ENCODE data around the gene WDR48. TPM values are rescaled to one million over a fixed set of nuclear protein-coding genes. Genes with fewer than 3 reads are reported as not detected.

The WDR48 gene
- total RNA-seq, 4 donors from 2014 or later = 21.6 to 41.1 (median 28.5) TPM

DNA sequence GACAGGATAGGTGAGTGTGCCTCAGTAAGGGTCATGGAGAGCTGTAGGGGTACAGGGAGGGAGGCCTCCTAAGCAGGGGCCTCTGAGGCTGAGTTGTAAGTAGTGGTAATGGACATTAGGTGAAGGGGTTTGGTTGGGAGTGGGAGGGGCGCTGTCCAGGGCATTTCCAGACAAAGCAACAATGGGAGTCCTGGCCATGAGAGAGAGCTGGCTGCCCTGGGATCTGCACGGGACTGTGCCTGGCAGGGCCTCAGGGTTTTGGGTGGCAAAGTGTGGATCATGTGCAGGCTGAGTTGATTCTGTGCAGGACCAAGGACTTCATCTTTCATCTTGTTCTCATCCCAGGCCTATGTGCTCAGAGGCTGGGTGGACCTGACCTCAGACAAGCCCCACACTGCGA is 60.3 kb downstream of the WDR48 start:
- no peak overlapping the region for H3K4me3 ChIP-seq (ENCODE audit: low read depth, poor library complexity, severe bottlenecking)
- TF ChIP-seq, protein P1, sequence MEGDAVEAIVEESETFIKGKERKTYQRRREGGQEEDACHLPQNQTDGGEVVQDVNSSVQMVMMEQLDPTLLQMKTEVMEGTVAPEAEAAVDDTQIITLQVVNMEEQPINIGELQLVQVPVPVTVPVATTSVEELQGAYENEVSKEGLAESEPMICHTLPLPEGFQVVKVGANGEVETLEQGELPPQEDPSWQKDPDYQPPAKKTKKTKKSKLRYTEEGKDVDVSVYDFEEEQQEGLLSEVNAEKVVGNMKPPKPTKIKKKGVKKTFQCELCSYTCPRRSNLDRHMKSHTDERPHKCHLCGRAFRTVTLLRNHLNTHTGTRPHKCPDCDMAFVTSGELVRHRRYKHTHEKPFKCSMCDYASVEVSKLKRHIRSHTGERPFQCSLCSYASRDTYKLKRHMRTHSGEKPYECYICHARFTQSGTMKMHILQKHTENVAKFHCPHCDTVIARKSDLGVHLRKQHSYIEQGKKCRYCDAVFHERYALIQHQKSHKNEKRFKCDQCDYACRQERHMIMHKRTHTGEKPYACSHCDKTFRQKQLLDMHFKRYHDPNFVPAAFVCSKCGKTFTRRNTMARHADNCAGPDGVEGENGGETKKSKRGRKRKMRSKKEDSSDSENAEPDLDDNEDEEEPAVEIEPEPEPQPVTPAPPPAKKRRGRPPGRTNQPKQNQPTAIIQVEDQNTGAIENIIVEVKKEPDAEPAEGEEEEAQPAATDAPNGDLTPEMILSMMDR (IDR thresholded peaks at IDR 0.05) = no peak
- TF ChIP-seq POLR2A (IDR thresholded peaks at IDR 0.05) = no peak
- 92 to 93% methylated on average over 3 of the region's 3 CpGs for WGBS, 2 donors
- no peak for DNase-seq (ENCODE audit: low spot score in 2 of 2)
- intact Hi-C loops (cut with DNase I; ENCODE audit: low total_unique reads) = no loop called here

DNA sequence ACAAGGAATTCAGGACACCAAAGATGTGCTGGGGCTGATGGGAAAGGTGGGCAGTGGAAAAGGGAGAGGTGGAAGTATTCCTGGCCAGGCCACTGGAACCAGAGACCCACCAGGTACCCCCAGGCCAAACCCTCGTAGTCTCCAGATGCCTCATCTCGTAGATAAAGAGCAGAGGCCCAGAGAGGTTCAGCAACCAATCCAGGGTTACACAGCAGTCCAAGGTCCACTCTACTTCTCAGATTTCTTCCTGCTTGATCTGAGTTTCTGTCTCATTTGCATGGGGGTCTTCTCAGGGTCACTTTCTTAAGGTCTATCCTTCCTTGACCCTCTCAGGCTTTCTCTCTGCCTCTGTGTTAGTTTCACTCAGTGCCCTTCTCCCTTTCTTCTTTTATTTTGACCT is 60.7 kb downstream of the WDR48 start:
- WGBS, 2 donors = 96 to 100% methylated on average over 2 of the region's 2 CpGs
- no peak for TF ChIP-seq POLR2A (IDR thresholded peaks at IDR 0.05)
- TF ChIP-seq, protein P1 (IDR thresholded peaks at IDR 0.05) = no peak
- no peak overlapping the region for H3K4me3 ChIP-seq (ENCODE audit: low read depth, poor library complexity, severe bottlenecking)
- DNase-seq (ENCODE audit: low spot score in 2 of 2) = no peak
- intact Hi-C loops (cut with DNase I; ENCODE audit: low total_unique reads) = no loop called here

DNA sequence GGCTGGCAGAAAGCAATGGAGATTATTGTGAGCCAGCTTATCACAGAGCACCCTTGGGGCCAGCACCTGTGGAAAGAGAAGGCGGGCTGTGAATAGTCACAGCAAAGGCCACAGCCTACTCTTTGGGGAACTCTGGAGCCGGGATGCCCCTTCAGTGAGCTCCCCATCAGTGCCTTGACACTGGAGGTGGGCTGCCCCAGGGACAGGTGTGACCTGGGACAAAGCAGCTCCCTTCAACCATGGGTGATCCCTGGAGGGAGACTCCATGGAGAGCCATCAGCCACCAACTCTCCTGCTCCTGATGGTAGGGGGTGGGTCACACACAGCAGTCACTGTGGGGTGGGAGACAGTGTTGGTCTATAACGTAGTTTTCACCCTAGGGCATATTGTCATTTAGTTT is 61.5 kb downstream of the WDR48 start:
- H3K4me3 ChIP-seq (ENCODE audit: low read depth, poor library complexity, severe bottlenecking) = no peak overlapping the region
- WGBS, 2 donors = 63 to 76% methylated on average over 3 of the region's 3 CpGs
- intact Hi-C loops (cut with DNase I; ENCODE audit: low total_unique reads) = no loop called here
- no peak for DNase-seq (ENCODE audit: low spot score in 2 of 2)
- TF ChIP-seq POLR2A (IDR thresholded peaks at IDR 0.05) = no peak
- TF ChIP-seq, protein P1 (IDR thresholded peaks at IDR 0.05) = no peak

DNA sequence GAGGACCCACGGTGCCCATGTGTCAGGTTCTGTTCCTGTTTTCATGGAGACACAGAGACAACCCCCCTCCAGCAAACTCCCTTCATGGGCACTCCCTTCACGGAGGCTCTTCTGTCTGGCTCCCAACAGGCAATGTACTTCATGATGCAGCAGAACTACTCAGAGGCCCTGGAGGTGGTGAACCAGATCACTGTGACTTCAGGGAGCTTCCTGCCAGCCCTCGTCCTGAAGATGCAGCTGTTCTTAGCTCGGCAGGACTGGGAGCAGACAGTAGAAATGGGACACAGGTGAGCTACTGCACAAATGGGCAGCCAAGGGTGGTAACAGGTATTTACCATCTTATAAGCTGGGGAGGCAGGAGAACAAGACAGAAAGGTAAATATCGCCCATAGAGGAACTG is 62.6 kb downstream of the WDR48 start:
- TF ChIP-seq, protein P1 (IDR thresholded peaks at IDR 0.05) = no peak
- TF ChIP-seq POLR2A (IDR thresholded peaks at IDR 0.05) = no peak
- no peak overlapping the region for H3K4me3 ChIP-seq (ENCODE audit: low read depth, poor library complexity, severe bottlenecking)
- DNase-seq (ENCODE audit: low spot score in 2 of 2) = no peak
- whole genome bisulfite sequencing, 2 donors = 88 to 90% methylated on average over 5 of the region's 5 CpGs
- intact Hi-C loops (cut with DNase I; ENCODE audit: low total_unique reads) = no loop called here

DNA sequence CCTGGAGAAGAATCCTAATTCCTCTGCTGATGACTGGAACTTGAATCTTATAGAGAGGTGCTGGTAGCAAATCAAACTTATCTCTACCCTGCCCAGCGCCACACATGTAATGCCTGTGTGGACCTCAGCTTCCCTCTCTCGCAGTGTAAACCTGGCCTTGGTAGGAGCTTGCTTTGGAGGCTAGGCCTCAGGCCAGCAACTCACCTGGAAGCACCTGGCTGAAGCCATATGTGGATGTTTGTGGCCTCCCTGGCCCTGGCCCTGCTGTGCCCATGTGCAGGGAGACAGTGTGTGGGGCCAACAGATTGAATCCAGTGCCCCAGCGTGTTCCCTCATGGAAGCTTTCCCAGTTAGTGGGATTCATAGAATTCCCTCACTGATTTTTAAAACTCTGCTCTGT is 64.1 kb downstream of the WDR48 start:
- no peak for DNase-seq (ENCODE audit: low spot score in 2 of 2)
- intact Hi-C loops (cut with DNase I; ENCODE audit: low total_unique reads) = no loop called here
- 89 to 97% methylated on average over 3 of the region's 3 CpGs for WGBS, 2 donors
- TF ChIP-seq POLR2A (IDR thresholded peaks at IDR 0.05) = no peak
- TF ChIP-seq, protein P1 (IDR thresholded peaks at IDR 0.05) = no peak
- no peak overlapping the region for H3K4me3 ChIP-seq (ENCODE audit: low read depth, poor library complexity, severe bottlenecking)

DNA sequence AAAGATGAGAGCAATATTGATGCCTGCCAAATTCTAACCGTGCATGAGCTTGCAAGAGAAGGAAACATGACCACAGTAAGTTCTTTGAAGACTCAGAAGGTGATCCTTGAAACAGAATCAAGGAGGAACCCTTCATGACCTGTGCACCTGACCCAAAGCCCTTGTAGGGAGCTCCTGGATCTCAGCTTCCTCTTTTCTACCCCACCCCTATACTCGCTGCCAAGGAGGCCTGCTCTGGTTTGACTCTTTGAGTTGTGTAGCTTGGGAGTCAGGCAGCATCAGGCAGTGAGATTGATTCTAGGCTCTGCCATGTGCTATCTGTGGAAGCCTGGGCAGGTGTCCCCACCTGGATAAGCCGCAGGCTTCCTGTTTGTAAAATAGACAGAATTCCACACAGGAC is 66.3 kb downstream of the WDR48 start:
- WGBS, 2 donors = 86 to 88% methylated on average over 3 of the region's 3 CpGs
- DNase-seq (ENCODE audit: low spot score in 2 of 2) = no peak
- no peak overlapping the region for H3K4me3 ChIP-seq (ENCODE audit: low read depth, poor library complexity, severe bottlenecking)
- intact Hi-C loops (cut with DNase I; ENCODE audit: low total_unique reads) = no loop called here
- no peak for TF ChIP-seq POLR2A (IDR thresholded peaks at IDR 0.05)
- TF ChIP-seq, protein P1 (IDR thresholded peaks at IDR 0.05) = no peak

All from lower leg skin (tissue), 4 donors.